Measurements from ENCODE around the gene NMT1.

- TF ChIP-seq CTCF (IDR thresholded peaks at IDR 0.05): no peak
- TF ChIP-seq POLR2A (IDR thresholded peaks at IDR 0.05): no peak
Measured at GRCh38 chr17:45087978-45088377, 26.9 kb downstream of the NMT1 start.

All from suprapubic skin (tissue), 3 donors.